ENCODE results near the gene ZNF516.

Gene ZNF516

GRCh38 chr18:76504749-76505148 is 9.7 kb upstream of the ZNF516 start:
- no peak for TF ChIP-seq YY1 (IDR thresholded peaks at IDR 0.05; ENCODE audit: low read depth)
- 0 out of 2 replicates have a peak, but pooled peaks have one; percentile 30 for TF ChIP-seq CEBPB (IDR thresholded peaks at IDR 0.05)

- TF ChIP-seq TAF1 (IDR thresholded peaks at IDR 0.05; ENCODE audit: low read depth) = no peak
- no peak for TF ChIP-seq CREB1 (IDR thresholded peaks at IDR 0.05; ENCODE audit: low read depth)
- TF ChIP-seq EGR1 (IDR thresholded peaks at IDR 0.05) = no peak
- no peak for TF ChIP-seq TEAD4 (IDR thresholded peaks at IDR 0.05)
- no peak for TF ChIP-seq YY1 (IDR thresholded peaks at IDR 0.05; ENCODE audit: low read depth)
- TF ChIP-seq MAX (IDR thresholded peaks at IDR 0.05) = no peak
- no peak for TF ChIP-seq RAD21 (IDR thresholded peaks at IDR 0.05; ENCODE audit: low read depth)
- TF ChIP-seq USF1 (IDR thresholded peaks at IDR 0.05) = no peak
- TF ChIP-seq CEBPB (IDR thresholded peaks at IDR 0.05) = no peak
- no peak for TF ChIP-seq NFIC (IDR thresholded peaks at IDR 0.05)
- TF ChIP-seq ZBTB7A (IDR thresholded peaks at IDR 0.05; ENCODE audit: low read depth) = no peak
- TF ChIP-seq REST (IDR thresholded peaks at IDR 0.05; ENCODE audit: low read depth) = no peak
- TF ChIP-seq TCF12 (IDR thresholded peaks at IDR 0.05; ENCODE audit: low read depth) = no peak
- TF ChIP-seq FOXM1 (IDR thresholded peaks at IDR 0.05; ENCODE audit: borderline replicate concordance, low read depth) = no peak
- no peak for TF ChIP-seq EP300 (IDR thresholded peaks at IDR 0.05; ENCODE audit: borderline replicate concordance)
Measured at GRCh38 chr18:76503649-76504386, 8.8 kb upstream of the ZNF516 start.

GRCh38 chr18:76502551-76502950 is 7.5 kb upstream of the ZNF516 start:
- no peak for TF ChIP-seq TCF12 (IDR thresholded peaks at IDR 0.05; ENCODE audit: low read depth)
- TF ChIP-seq EP300 (IDR thresholded peaks at IDR 0.05; ENCODE audit: borderline replicate concordance) = no peak
- no peak for TF ChIP-seq CEBPB (IDR thresholded peaks at IDR 0.05)
- no peak for TF ChIP-seq NFIC (IDR thresholded peaks at IDR 0.05)
- TF ChIP-seq CREB1 (IDR thresholded peaks at IDR 0.05; ENCODE audit: low read depth) = no peak
- no peak for TF ChIP-seq REST (IDR thresholded peaks at IDR 0.05; ENCODE audit: low read depth)
- no peak for TF ChIP-seq FOXM1 (IDR thresholded peaks at IDR 0.05; ENCODE audit: borderline replicate concordance, low read depth)
- no peak for TF ChIP-seq MAX (IDR thresholded peaks at IDR 0.05)
- no peak for TF ChIP-seq RAD21 (IDR thresholded peaks at IDR 0.05; ENCODE audit: low read depth)
- no peak for TF ChIP-seq TEAD4 (IDR thresholded peaks at IDR 0.05)
- no peak for TF ChIP-seq USF1 (IDR thresholded peaks at IDR 0.05)
- no peak for TF ChIP-seq ZBTB7A (IDR thresholded peaks at IDR 0.05; ENCODE audit: low read depth)
- TF ChIP-seq YY1 (IDR thresholded peaks at IDR 0.05; ENCODE audit: low read depth) = no peak
- TF ChIP-seq TAF1 (IDR thresholded peaks at IDR 0.05; ENCODE audit: low read depth) = no peak
- no peak for TF ChIP-seq EGR1 (IDR thresholded peaks at IDR 0.05)

GRCh38 chr18:76499637-76500340 is 4.7 kb upstream of the ZNF516 start:
- TF ChIP-seq TCF12 (IDR thresholded peaks at IDR 0.05; ENCODE audit: low read depth) (no peak), CREB1 (IDR thresholded peaks at IDR 0.05; ENCODE audit: low read depth) (no peak), RAD21 (IDR thresholded peaks at IDR 0.05; ENCODE audit: low read depth) (no peak), NFIC (IDR thresholded peaks at IDR 0.05) (no peak), TAF1 (IDR thresholded peaks at IDR 0.05; ENCODE audit: low read depth) (no peak), TEAD4 (IDR thresholded peaks at IDR 0.05) (no peak), FOXM1 (IDR thresholded peaks at IDR 0.05; ENCODE audit: borderline replicate concordance, low read depth) (no peak)

GRCh38 chr18:76499021-76499420 is 4.0 kb upstream of the ZNF516 start:
- no peak for TF ChIP-seq CEBPB (IDR thresholded peaks at IDR 0.05)
- no peak for TF ChIP-seq TCF12 (IDR thresholded peaks at IDR 0.05; ENCODE audit: low read depth)
- no peak for TF ChIP-seq MAX (IDR thresholded peaks at IDR 0.05)
- no peak for TF ChIP-seq REST (IDR thresholded peaks at IDR 0.05; ENCODE audit: low read depth)
- TF ChIP-seq YY1 (IDR thresholded peaks at IDR 0.05; ENCODE audit: low read depth) = no peak
- TF ChIP-seq EP300 (IDR thresholded peaks at IDR 0.05; ENCODE audit: borderline replicate concordance) = no peak
- no peak for TF ChIP-seq FOXM1 (IDR thresholded peaks at IDR 0.05; ENCODE audit: borderline replicate concordance, low read depth)
- no peak for TF ChIP-seq CREB1 (IDR thresholded peaks at IDR 0.05; ENCODE audit: low read depth)
- no peak for TF ChIP-seq TAF1 (IDR thresholded peaks at IDR 0.05; ENCODE audit: low read depth)
- no peak for TF ChIP-seq EGR1 (IDR thresholded peaks at IDR 0.05)
- no peak for TF ChIP-seq TEAD4 (IDR thresholded peaks at IDR 0.05)
- TF ChIP-seq ZBTB7A (IDR thresholded peaks at IDR 0.05; ENCODE audit: low read depth) = no peak
- no peak for TF ChIP-seq USF1 (IDR thresholded peaks at IDR 0.05)
- no peak for TF ChIP-seq NFIC (IDR thresholded peaks at IDR 0.05)
- TF ChIP-seq RAD21 (IDR thresholded peaks at IDR 0.05; ENCODE audit: low read depth) = no peak
